WTC11 (cell line): ENCODE results near the gene RAD50.

Source experiments
- SMAD4 ChIP-seq: sonication (generic); formaldehyde crosslinking; IDR thresholded peaks from 2 replicates; pipeline ENCODE4 v1.8.0; 2022; ENCODE audit warnings: mild to moderate bottlenecking, missing genetic modification reagents
- ZBTB21 ChIP-seq: sonication (generic); formaldehyde crosslinking; IDR thresholded peaks from 2 replicates; pipeline ENCODE4 v1.8.1; 2023; ENCODE audit warnings: mild to moderate bottlenecking, missing genetic modification reagents, borderline replicate concordance
- TF ChIP-seq, protein P1 (sequence below): sonication (generic); formaldehyde crosslinking; conservative IDR thresholded peaks from 2 replicates; pipeline ENCODE4 v1.8.1; 2022; ENCODE audit warnings: mild to moderate bottlenecking, missing genetic modification reagents
- TF ChIP-seq, protein P2 (sequence below): sonication (generic); formaldehyde crosslinking; IDR thresholded peaks from 2 replicates; pipeline ENCODE4 v1.8.1; 2022; ENCODE audit warnings: mild to moderate bottlenecking, missing genetic modification reagents, moderate library complexity, borderline replicate concordance
- TF ChIP-seq, protein P3 (sequence below): fragments of 200-600 bp; IDR thresholded peaks from 2 replicates; pipeline ENCODE4 v1.8.0; 2022; ENCODE audit warnings: antibody characterized with exemption
- TF ChIP-seq, protein P4 (sequence below): sonication (generic); formaldehyde crosslinking; IDR thresholded peaks from 2 replicates; pipeline ENCODE4 v1.8.0; 2022; ENCODE audit warnings: mild to moderate bottlenecking, missing genetic modification reagents

DNA sequence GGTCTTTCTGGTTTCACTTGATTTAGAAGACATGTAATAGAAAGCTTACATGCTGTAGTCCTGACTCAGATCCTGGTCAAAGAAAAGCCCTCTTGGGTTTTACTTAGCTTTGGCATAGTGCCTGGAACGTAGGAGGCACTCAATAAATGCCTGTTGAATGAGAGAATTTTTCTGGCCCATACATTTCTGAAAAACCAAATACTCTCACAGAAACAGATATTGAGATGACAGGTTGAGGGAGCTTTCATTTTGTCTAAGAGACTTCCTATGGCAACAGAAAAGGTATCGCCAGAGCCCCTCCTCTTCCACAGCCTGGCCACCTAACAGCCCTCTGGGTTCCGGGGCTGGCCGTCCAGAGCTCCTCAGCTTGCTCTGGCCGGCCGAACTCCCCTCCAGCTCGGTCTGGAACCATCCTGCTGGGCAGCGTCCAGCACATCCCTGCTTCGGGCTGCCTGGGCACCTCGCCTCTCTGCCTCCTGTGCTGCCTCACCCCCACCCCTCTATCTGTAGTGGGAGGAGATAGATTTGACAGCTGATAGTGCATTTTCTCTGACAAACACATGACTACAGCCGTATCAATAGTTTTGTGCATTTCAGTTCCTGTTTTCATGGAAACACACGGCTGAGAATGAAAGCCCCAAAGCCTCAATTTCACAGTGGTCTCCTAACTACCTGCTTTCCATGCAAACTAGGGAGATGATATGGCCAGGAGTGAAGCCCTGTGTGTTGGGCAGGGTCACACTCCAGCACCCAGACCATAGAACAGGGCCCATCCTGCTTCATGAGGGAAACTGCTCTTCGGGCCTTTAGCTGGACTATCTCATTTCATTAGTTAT, 118.1 kb downstream of the RAD50 start:
- TF ChIP-seq, protein P1, sequence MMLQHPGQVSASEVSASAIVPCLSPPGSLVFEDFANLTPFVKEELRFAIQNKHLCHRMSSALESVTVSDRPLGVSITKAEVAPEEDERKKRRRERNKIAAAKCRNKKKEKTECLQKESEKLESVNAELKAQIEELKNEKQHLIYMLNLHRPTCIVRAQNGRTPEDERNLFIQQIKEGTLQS (CRISPR knock-in tag): no peak
- TF ChIP-seq ZBTB21 (no peak), SMAD4 (CRISPR knock-in tag) (no peak)
- TF ChIP-seq, protein P2, sequence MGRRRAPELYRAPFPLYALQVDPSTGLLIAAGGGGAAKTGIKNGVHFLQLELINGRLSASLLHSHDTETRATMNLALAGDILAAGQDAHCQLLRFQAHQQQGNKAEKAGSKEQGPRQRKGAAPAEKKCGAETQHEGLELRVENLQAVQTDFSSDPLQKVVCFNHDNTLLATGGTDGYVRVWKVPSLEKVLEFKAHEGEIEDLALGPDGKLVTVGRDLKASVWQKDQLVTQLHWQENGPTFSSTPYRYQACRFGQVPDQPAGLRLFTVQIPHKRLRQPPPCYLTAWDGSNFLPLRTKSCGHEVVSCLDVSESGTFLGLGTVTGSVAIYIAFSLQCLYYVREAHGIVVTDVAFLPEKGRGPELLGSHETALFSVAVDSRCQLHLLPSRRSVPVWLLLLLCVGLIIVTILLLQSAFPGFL: no peak
- TF ChIP-seq, protein P3, sequence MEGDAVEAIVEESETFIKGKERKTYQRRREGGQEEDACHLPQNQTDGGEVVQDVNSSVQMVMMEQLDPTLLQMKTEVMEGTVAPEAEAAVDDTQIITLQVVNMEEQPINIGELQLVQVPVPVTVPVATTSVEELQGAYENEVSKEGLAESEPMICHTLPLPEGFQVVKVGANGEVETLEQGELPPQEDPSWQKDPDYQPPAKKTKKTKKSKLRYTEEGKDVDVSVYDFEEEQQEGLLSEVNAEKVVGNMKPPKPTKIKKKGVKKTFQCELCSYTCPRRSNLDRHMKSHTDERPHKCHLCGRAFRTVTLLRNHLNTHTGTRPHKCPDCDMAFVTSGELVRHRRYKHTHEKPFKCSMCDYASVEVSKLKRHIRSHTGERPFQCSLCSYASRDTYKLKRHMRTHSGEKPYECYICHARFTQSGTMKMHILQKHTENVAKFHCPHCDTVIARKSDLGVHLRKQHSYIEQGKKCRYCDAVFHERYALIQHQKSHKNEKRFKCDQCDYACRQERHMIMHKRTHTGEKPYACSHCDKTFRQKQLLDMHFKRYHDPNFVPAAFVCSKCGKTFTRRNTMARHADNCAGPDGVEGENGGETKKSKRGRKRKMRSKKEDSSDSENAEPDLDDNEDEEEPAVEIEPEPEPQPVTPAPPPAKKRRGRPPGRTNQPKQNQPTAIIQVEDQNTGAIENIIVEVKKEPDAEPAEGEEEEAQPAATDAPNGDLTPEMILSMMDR: no peak
- TF ChIP-seq, protein P4, sequence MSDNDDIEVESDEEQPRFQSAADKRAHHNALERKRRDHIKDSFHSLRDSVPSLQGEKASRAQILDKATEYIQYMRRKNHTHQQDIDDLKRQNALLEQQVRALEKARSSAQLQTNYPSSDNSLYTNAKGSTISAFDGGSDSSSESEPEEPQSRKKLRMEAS (CRISPR knock-in tag): no peak
